GM21528 (cell line): ENCODE data around the gene PAGE2B.
"Not testable (repeated sequence)": the region's sequence is repeated elsewhere in the genome, so short reads cannot be mapped to it uniquely, and the experiment has no call there.

Source experiments
- ATAC-seq: cut with Tn5 transposase; IDR thresholded peaks from one replicate; pipeline ENCODE4 v1.9.1; 2021; ENCODE audit warnings: mild to moderate bottlenecking, moderate library complexity; ENCODE audit not compliant: unreplicated experiment, low FRiP score

PAGE2B gene, protein sequence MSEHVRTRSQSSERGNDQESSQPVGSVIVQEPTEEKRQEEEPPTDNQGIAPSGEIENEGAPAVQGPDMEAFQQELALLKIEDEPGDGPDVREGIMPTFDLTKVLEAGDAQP

DNA sequence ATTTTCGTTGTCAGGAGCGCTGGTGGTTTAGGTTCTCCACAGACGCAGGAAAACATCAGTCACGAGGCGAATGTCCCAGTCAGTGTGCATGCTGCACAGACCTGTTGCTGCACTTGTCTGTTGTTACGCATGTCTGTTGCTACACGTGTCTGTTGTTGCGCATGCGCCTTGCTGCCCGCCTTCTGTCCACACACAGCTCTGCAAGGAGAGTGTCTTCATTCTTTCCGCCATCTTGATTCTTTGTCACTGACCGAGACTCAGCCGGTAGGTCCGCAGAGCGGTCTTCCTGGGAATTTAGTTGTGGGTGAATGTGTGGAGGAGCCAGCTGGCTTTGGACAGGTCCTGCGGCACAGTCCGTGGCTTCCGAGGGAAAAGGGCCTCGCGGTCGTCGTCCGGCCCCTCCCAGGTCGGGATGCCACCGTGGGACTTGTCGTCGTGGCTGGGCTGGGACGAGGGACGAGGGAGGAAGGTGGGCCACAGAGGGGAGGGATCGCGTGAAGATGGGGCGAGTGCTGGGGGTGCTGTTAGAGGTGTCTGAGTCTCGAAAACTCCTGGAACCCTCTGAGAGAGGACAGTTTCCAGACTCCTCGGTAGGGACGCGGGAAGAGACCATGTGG, at the start of gene PAGE2B:
Gene PAGE2B (plus strand): TSS at position 180 of the 617 bp plus-strand sequence. CDS start 1,012 bp downstream, outside the sequence.
- ATAC-seq, result no peak

DNA sequence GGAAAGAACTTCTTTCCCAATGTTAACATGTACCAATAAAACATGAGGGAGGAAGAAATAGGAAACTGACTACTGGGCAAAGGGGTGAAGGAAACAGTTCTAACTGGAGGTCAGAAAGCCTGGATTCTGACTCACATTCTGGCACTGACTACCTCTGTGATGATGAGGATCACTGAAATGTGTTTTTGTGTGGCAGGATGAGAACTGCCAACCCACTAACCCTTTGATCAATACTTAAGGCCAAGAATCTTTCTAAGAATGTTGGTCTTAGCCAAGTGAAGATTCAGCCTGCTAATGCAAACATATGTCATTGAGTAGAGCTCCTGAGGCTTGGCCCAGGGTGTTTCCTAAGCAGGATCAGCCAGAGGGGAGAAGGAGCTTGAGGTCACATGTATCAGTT, 48.7 kb upstream of the PAGE2B start:
- ATAC-seq, result no peak

DNA sequence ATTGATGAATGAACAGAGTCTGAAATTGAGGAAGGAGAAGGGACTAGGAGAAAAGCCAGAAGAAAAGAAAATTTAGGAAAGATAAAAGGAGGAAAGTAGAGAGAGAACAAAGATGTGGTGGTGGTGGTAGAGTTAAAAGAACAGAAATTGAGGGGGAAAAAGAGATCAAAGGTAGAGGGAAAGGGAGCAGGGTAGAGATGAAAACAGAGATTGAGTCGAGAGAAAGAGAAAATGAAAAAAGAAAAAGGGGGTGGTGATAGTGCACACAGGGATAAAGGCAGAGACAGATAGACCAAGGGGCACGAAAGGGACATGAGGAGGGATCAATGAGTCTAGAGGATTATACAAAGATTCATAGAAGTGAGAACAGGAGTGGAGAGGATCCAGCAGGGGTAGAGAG, 48.0 kb upstream of the PAGE2B start:
- ATAC-seq, result no peak

DNA sequence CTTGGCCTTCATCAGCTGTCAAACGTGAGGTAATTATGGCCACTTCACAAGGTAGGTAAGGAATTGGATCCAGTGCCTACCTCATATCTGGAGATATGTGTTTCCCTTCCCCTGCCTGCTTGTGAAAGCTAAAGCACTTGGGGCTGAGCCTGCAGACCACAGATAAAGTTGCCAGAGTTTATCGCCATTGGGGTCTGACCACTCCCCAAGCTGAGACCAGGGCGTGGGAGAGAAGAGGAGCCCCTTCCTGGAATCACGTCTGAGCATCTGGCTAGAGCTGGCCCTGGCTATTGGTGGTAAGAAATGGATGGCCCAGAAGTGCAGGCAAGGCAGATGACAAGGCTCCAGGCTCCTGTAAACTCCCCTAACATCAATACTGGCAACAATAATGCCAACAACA, 46.8 kb upstream of the PAGE2B start:
- no peak for ATAC-seq

DNA sequence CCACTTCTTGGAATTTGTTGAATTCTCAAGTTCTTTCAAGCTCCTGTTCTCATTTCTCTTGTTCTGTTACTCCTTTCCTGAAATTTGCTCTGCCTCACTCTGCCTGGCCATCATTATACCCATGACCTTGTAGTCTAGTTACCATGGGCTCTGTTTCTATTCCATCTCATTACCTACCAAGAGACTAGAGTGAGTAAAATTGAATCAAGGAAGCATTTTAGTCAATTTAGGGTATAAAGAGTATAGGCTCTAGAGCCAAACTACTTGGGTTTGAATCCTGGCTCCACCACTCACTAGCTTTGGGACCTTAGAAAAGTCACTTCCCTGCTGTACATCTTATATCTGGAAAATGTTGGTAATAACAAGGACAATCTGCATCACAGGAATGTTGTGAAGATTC, 46.2 kb upstream of the PAGE2B start:
- ATAC-seq, result no peak

DNA sequence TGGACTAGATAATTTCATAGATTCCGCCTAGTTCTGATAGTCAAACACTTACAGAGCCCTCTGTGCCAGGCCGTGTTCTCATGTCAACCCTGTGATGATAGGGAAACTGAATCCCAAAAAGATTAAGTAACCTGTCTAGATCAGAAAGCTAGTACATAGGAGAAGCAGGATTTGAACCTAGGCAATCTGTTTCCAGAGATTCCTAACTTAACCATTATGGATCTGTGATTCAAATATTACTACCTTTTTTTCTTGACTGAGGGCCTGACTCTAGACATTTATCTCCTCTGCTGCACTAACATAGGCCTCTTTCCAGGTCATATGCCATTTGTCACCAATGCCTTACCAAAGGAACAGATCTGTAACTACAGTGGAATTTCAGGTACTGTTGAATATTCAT, 45.5 kb upstream of the PAGE2B start:
- no peak for ATAC-seq

DNA sequence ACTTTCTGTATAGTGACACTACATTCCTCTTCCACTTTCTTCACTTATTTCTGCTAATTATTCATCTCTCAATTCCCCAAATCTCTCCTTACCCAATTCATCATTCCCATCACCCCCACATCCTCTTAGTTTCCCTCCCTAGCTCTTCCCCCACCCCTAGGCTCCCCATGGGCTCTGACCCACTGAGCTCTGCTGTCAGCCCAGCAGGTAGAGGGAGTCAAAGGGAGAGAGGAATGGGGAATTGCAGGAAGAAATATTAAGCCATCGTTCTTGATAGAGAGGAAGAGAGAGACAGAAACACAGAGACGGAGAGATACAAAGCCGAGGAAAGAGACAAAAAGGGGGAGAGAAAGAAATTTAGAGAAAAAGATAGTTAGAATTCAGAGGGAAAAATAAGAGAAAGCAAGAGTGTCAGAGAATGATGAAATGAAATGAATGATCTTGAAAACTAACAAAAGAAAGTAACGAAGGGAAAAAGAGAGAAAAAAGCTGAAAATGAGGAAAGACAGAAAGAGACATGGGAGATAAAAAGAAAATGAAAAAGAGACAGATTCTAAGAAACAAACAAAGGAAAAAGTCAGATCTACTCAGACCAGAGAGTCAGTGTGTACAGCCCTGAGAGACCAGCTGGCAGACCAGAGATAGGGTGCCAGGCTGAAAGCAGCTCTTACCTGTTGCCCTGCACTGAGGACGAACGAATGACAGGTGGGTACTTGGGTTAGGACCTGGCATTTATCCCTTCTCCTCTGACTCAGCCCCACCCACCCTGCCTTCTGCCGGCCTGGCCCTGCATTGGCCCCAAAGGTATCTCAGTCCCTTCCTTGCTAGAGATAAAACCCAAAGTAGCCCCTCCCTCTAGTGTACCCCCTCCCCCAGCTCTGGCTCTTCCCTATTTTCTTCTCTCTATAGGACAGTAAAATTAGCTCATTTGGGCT, 44.3 kb upstream of the PAGE2B start, which contains the start of gene ALAS2:
Gene ALAS2 (minus strand): TSS at position 707 of the 935 bp plus-strand sequence. CDS start 4,977 bp downstream, outside the sequence.
- ATAC-seq, result no peak

DNA sequence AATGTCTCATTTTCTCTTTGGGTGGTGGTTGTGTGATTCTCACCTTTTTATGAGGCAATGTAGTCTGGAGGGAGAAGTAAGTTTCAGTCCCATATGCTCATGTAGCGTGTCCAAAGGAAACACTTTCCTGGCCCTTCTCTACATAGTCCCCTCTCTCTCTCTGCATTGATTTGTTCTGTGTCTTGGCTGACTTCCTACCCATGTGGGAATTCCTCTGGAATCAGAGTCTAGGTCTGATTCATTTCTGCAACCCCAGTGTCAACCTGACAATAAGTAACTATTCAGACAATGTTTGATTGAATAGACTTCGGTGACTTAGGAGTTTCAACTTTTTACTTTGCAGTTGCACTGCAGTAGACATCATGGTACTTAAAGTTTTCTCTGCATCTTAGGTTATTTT, 41.4 kb upstream of the PAGE2B start:
- ATAC-seq, result no peak

DNA sequence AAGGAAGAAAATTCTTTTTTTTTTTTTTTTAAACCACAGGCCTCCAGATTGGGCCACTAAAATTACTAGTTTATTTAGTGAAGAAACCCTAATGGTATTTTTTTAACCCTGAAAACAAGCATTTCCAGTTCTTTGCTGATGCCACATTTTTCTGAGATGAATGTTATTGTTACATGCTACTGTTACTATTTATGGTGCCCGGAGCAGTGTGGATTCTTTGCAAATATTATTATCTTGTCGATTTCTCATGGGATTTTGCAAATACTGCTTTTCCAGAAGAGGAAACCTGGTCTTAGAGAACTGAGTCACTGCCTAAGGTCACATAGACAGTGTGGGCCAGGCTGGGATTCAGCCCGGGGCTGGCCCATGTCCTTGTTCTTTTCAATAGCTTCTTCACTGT, 35.4 kb upstream of the PAGE2B start:
- ATAC-seq, result no peak

DNA sequence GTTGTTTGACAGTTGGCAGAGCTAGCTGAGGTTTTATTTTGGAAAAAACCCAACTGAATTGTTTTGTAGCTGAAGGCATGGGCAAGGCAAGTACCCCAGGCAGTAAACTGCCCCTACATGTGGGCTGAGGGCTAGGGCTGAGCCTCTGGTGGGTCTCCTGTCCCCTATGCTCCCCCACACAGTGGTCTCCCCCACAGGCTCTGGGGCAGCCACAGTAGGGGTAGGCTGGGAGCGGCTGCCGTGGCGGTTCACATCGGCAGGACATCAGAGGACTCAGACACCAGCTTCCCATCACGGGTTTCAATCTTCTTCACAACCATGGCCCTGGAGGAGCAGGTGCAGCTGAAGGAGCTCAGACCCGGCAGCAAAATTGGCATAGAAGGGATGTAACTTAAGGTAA, 33.3 kb upstream of the PAGE2B start:
- ATAC-seq, result no peak

DNA sequence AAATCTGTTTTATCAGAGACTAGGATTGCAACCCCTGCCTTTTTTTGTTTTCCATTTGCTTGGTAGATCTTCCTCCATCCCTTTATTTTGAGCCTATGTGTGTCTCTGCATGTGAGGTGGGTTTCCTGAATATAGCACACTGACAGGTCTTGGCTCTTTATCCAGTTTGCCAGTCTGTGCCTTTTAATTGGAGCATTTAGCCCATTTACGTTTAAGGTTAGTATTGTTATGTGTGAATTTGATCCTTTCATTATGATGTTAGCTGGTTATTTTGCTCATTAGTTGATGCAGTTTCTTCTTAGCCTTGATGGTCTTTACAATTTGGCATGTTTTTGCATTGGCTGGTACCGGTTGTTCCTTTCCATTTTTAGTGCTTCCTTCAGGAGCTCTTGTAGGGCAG, 24.2 kb upstream of the PAGE2B start:
- ATAC-seq, result not testable (repeated sequence)

DNA sequence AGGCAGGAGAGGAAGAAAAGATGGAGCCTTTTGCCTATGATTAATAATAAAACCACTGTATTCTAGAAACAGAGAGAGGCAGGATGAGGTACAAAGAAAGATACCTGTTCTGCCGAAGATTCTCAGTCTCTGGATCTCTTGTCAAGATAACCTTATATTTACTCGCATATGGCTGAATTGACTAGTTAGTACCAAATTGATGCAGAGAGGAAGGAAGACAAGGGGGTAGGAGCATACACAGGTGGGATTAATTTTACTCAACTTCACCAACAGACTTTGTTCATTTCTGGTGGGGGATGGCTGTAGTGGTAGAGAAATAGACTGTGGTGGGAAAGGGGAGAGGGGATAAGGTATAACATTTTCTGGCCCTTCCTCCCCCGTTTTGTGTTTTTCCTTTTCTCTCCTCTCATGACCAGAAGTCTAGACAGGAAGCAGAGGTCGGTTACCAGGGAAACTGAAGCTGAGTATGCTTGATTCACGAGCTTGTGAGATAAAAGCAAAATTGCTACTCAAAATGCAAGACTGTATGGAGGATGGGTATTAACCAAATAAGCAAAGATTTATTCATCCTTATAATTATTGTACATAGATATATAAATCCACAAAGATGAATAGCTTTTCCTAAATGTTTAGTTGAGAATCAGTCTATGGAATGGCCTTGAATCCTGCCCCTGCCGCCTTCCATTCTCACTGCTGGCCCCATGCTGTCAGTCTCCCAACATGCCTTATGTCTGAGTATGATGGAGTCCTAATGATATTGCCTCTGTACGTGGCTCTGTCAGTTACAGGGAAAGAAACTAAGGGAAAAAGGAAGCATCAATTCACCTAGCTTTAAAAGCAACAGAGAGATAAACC, 17.8 kb upstream of the PAGE2B start:
- ATAC-seq, result no peak

DNA sequence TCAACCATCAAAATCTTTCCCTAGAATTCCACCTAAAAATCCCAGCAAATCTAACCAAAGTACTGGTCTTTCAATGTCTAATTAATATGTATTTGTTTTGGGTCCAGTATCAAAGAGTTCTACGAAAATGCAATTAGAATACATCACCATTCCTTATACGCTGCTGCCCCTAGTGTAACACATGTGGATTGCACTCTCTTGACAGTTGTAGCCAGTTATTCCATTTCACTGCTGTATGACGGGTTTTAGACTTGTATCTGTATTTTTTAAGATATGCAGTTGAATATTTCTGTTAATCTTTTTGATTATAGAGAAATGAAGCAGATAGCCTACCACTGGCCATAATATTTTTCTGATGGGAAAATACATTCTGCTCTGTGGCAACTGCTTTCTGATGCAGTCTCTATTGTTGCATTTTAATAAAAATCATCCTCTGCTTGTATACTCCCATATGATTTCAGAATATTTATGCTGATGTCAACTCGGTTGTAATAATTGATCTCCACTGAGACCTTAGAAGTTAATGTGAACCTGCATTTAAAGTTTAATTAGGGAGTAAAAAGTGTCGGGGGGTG, 17.1 kb upstream of the PAGE2B start:
- no peak for ATAC-seq

DNA sequence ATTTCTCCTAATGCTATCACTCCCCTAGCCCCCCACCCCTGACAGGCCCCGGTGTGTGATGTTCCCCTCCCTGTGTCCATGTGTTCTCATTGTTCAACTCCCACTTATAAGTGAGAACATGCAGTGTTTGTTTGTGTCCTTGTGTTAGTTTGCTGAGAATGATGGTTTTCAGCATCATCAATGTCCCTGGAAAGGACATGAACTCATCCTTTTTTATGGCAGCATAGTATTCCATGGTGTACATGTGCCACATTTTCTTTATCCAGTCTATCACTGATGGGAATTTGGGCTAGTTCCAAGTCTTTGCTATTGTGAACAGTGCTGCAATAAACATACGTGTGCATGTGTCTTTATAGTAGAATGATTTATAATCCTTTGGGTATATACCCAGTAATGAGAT, 7.7 kb upstream of the PAGE2B start:
- ATAC-seq, result not testable (repeated sequence)

DNA sequence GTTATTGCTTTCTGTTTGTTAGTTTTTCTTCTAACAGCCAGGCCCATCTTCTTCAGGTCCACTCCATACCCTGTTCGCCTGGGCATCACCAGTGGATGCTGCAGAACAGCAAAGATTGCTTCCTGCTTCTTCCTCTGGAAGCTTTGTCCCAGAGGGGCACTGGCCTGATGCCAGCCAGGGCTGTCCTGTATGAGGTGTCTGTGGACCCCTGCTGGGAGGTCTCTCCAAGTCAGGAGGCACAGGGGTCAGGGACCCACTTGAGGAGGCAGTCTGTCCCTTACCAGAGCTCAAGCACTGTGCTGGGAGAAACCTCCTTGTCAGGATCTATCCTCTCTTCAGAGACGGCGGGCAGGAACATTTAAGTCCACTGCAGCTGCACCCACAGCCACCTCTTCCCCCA, 2.5 kb upstream of the PAGE2B start:
- no peak for ATAC-seq

DNA sequence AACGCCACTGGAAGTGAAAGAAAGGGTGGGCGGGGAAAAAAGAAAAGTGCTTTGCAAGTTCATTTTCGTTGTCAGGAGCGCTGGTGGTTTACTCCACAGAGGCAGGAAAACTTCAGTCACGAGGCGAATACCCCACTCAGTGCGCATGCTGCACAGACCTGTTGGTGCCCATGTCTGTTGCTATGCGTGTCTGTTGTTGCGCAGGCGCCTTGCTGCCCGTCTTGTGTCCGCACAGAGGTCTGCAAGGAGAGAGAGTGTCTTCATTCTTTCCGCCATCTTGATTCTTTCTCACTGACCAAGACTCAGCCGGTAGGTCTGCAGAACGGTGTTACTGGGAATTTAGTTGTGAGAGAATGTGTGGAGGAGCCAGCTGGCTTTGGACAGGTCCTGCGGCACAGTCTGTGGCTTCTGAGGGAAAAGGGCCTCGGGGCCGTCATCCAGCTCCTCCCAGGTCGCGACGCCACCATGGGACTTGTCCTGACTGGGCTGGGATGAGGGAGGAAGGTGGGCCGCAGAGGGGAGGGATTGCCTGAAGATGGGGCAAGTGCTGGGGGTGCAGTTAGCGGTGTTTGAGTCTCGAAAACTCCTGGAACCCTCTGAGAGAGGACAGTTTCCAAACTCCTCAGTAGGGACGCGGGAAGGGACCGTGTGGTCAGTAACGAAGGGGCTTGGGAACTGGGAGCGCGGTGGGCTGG, 14.1 kb downstream of the PAGE2B start, which contains the start of gene PAGE2:
Gene PAGE2 (plus strand): TSS at position 224 of the 695 bp plus-strand sequence. CDS start 1,003 bp downstream, outside the sequence.
- no peak for ATAC-seq

DNA sequence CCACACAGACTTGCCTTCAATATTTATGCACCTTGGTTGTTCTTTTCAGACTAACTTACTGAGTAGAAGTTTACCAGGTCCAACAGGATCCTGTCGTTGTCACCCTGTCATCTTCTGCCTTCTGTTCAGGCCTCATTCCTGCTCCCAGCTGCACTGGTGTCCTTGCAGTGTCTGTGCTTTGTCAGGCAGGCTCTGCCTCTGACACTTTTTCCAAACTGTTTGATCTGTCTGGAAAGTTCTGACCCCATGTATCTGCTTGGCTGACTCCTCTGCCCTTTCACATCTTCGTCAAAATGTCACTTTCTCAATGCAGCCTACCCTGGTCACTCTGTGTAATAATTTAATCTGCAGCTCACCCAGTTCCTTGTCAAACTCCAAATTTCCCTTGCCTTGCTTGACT, 23.9 kb downstream of the PAGE2B start:
- no peak for ATAC-seq

DNA sequence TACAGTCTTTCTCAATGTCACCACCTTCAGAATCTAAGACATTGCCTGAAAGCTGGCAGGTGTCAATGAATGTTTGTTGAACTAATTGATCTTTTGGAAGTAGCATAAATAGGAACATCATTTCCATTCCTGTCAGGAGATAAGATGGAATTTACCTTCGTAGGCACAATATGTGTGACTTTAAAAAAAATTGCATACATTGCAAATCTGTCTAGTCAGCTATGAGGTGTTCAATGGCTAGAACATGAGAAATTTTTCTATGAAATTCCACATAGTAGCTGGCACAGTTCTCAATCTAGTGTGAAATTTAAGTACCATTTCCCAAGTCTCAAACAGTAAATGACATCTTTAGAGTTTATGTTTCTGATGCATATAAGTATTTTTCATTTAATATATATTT, 24.3 kb downstream of the PAGE2B start:
- no peak for ATAC-seq

DNA sequence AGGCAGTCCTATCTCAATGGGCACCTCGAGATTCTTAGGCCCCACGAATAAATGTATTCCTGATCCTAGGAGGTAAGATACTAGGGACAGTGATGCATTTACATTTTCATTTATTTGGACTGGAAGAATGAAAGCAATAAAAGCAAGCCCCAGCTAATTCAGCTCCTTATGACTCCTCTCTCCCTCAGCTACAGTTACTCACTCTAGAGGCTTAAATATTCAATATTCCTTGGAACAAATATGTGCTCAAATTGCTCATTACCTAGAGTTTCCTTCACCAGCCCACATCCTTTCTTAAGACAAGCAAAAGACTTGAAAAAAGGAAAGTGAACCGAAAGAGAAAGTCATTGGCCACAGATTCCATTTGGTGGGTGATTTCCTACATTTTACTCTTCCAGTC, 27.9 kb downstream of the PAGE2B start:
- ATAC-seq, result no peak

DNA sequence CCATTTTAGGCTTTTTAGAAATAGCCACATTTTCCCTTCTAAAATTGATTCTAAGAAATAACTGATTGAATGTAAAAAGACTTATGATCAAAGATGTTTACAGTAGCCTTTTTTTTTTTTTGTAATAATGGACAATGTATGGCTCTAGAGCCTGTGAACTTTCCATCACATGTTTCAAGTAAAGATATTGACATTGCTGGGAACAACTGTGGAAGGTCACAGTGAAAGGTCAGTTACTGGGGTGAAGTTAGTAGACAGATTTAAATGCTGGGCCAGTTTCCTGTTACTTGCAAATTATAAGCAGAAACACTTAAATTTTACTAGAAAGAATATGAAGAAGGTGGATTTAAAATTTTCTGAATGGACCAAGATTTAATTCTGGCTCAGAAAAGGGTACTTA, 32.4 kb downstream of the PAGE2B start:
- ATAC-seq, result no peak
